C1 segment of cervical spinal cord (tissue), 14 donors: ENCODE data around the gene CLEC20A.

Experiments
- DNase-seq, 14 donors: peaks; one replicate each; lab custom pipeline; 2025; lab: John Stamatoyannopoulos, UW

The CLEC20A gene

DNA sequence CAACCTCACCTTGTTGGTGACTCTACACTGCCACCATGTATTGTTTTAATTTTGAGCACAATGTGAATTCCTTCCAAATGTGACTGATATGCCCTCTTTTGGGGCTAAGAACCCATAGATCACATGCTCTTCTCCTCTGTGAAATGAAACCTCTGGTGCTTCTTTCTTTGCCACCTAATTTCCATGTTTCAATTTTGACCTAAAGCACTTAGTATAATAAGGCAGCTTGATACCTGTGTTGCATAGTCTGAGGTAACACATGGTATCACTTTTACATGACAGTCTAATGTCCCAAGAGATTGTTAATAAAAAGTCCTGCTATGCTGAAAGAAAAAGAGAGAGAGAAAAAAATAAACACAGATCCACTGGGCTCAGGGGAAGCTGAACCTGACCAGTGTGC lies 24.2 kb downstream of the CLEC20A start:
- DNase-seq = no peak

DNA sequence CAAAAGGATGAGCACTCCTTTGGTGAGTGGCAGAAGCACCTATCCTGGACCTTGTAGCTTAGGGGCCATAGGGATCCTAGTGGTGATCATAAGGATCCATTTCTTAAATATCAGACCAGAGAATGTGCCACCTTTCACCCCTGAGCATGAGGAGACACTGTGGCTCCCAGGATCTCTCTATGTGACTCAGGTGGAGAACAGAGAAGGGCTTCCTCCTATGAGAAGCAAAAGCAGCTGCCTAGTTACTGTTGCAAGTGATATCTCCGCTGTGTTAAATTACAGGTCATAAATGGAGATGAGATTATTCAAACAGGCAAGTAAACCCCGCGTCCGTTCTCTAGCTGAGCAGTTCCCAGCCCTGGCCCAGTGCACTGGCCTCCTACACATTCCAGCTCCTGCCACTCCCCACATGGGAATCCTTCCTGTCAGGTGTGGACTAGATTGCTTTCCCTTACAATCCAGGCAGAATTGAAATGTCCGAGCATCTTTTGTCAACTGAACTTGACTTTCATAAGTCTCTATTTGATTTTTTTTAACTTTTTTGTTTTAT lies 26.3 kb downstream of the CLEC20A start:
- DNase-seq = no peak

DNA sequence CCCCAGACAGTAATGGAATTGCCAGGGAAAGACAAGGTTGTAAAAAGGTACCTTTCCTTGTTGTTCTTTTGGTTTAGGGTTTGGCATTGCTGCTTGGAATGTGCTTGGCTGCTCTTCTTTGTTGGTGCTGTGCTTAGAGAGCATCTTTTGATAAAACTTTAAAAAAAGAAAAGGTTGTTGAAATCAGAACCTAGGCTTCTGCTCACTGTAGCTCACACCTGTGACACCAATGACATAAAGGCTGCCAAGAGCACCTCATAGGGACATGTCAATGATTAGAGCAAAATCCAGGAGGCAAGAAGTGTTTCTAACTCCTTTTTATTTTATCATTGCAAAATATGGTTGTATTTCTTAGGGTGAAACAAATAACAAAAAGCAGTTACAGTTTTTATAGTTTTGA lies 28.9 kb downstream of the CLEC20A start:
- no peak for DNase-seq

DNA sequence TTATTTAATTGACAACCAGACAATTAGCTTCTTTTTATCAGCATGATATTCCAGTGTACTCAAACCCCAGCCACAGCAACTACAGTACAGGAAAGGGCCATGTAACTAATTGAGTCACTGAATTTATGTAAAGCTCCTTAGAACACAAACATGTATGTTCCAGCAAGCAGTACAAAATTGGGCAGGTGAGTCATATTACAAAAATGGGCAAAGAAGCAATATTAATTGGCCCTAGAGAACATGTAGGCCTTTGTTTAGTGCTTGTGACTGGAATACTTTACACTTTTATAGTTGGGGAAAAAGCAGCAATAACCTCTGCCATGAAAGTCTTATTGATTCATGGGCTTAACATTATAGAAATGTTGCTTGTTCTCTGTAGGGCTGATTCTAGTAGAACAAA lies 31.8 kb downstream of the CLEC20A start:
- no peak for DNase-seq

DNA sequence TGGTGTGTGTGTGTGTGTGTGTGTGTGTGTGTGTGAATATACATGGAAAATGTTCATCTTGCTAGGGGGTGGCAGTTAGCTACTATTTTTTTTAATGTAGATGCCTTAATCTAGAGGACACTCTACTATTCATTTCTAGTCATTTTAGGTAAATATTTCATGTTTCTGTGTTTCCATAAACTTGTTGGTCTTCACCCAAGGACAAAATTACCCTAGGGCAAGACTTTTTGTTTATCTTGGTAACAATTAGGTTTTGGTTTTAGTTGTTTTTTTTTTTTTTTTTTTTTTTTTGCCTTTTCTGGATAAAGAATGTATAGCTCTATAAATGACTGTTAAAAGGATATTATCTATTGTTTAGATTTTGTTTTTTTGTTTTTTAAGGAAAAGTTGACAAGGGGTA lies 32.2 kb downstream of the CLEC20A start:
- DNase-seq = no peak

DNA sequence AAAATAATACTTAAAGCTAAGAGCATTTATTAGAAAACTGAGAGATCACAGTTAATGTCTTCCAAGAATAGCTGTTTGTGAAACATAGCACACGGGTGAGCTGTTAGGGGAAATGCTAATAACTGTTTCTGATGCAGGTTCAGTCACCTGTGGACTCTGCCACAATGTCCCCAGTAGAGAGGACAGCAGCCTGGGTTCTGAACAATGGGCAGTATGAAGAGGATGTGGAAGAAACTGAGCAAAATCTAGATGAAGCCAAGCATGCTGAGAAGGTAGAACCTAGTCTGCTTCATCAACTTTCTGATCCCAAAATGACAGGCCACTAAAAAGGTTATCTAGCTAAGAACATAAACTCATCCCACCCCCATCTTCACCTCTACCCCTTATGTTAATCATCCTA lies 32.6 kb downstream of the CLEC20A start:
- no peak for DNase-seq

DNA sequence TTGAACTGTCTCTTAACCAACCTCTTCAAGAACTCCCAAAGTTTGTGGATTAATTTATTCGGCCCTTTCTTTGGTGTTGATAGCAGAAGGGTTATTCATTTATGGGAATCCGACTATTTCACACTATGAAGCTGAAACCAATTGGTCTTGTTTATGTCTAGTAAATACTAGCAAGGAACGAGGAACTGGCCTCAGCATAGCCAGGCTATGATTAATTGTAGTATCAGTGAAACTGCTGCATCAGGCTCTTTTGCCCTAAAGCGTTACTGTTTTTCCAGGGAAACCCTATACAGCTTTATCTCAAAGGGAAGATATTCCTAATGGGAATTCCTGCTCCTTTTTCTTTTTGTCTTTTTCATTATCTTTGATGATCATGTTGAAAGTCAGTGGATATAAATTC lies 35.1 kb downstream of the CLEC20A start:
- no peak for DNase-seq

DNA sequence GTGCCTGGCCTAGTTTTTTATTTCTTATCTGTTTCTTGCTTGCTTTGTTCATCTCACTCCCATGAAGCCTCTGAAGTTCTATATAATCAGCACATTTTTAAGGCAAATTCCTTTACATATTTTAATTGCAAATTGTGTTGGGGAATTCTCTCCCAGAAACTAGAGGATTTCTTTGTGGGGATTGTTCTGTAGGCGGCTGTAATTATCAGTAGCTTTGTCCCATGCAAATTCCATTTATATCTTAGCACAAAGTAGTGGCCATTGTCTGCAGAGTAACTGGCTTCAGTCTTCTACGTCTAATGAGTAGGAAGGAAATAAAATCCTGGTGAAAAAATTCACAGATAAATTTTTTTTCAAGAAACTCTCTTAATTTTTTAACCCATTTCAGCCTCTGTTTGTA lies 35.7 kb downstream of the CLEC20A start:
- DNase-seq = no peak

DNA sequence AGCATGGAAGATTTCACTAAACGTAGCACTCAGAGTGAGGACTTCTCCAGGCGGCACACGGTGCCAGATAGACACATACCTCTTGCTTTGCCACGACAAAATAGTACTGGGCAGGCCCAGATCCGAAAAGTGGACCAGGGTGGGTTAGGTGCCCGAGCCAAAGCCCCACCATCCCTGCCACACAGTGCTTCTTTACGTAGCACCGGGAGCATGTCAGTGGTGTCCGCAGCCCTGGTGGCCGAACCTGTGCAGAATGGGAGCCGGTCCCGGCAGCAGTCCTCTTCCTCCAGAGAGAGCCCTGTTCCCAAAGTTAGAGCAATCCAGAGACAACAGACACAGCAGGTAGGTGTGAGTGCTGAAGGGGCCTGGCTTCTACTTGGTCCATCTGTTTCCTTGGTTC lies 38.6 kb downstream of the CLEC20A start:
- no peak for DNase-seq

DNA sequence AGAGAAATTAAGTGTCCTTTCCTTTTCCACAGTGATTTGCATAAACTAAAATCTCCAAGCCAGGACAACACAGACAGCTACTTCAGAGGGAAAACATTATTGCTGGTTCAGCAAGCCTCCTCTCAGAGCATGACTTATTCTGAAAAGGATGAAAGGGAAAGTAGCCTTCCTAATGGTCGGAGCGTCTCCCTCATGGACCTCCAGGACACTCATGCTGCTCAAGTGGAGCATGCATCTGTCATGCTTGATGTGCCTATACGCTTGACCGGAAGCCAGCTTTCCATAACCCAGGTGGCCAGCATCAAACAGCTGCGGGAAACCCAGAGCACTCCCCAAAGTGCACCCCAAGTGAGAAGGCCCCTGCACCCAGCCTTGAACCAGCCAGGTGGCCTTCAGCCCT lies 39.1 kb downstream of the CLEC20A start:
- no peak for DNase-seq

DNA sequence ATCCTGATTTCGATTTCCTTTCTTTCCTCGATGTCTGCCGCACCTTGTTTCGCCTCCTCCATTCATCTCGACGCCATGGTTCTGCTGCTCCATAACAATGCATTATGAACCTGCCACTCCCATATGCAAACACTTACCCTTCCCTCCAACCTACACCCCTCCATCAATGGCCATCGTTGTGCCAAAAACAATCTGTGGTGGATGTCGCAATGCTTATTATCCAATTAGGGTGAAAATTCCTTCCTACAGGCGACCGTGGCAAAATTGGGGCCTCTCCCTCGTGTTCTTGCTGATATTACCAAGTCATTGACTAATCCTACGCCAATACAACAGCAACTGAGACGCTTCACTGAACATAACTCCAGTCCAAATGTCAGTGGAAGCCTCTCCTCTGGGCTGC lies 40.3 kb downstream of the CLEC20A start:
- DNase-seq = no peak

DNA sequence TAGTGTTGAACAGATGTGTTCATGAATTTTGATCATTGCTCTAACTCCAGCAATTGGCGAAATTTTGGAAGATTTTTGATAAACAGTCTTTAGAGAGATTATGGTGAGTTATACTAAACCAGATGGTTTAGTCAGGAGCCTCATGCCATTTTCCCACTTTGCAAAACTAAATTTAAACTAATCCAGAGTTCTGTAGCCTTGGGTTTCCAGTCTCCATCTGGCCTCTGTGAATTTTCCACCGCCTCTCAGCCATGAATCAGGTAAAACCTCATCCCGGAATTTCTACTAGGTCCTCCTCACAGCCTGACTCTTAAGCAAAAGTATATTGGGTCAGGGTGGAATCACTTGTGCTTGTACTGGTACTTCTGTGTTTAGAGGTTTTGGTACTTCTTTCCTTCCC lies 44.8 kb downstream of the CLEC20A start:
- DNase-seq = no peak

DNA sequence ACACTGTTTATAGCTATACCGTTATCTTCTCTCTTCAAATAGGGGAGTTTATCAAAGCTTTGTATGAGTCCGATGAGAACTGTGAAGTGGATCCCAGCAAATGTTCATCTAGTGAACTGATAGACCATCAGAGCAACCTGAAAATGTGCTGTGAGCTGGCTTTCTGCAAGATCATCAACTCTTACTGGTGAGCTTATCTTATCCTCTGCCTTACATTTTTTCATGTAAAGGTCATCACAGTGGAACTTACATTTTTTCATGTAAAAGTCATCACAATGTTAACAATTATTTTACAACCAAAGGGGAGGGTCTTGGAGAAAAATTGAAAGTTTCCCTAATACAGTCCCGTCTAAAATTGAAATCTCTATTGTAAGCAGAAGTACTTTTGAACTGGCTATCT lies 45.2 kb downstream of the CLEC20A start:
- DNase-seq = no peak

DNA sequence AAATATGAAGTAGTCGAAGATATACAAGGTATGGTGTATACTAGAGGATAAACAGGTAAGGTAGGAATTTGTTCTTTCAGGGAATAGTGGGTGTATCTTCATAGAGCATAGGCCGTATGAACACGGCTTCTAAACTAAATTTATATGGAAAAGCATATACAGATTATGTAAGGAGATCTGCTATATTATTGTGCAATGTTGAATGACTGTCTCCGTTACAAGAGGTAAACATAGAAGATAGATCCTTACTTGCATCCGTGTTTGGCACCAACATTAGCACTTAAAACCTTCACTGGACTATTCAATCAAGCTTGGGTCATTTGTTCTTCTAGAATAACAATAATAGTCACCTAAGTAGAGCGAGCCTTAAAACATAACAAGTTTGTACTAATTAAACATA lies 45.9 kb downstream of the CLEC20A start:
- DNase-seq = no peak

DNA sequence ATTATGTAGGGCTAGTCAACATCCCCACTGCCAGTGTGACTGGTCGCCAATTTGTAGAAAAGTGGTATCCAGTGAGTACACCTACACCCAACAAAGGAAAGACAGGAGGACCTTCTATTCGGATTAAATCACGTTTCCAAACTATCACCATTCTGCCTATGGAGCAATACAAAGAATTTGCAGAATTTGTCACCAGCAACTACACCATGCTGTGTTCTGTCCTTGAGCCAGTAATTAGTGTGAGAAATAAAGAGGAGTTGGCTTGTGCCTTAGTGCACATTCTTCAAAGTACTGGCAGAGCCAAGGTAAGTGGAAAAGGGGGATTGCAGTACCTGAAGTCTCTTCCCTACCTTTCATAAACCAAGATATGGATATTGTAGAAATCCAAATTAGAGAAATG lies 53.8 kb downstream of the CLEC20A start:
- DNase-seq = no peak

DNA sequence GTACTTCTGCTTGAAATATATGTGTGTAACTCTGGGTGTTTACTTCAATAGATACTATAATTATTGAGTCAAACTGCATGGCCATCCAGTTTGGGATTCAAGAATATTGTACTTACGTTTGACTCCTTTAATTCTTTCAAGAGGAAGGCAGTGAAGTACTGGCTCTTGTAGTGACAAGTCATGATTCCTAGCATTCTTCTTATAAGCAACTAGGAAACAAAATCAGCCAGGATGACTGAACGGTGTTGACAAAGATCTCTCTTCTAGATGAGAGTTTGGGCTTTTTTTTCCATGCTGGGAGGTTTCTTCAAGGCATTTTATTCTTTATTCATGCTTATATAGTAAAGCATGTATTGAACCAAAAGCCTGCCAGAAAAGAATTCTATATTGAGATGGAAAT lies 58.3 kb downstream of the CLEC20A start:
- DNase-seq = no peak

DNA sequence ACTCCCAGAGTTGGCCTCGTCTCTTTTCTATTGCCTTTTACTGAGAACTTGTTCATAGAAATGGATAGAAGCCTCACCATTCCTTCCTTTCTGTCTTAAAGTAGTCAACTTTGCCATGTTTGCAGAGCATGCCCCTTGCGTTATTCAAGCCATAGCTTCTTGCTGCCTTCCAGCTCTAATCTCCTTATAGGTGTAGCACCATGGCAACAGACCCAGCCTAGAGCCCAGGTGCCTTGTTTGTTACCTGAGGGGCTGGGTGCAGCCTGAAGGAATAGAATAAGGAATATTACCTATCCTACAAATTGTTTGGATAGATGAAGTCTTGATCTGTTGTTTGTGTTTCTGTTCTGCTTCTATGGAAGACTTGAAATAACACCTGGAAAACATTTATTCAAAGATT lies 59.9 kb downstream of the CLEC20A start:
- no peak for DNase-seq

DNA sequence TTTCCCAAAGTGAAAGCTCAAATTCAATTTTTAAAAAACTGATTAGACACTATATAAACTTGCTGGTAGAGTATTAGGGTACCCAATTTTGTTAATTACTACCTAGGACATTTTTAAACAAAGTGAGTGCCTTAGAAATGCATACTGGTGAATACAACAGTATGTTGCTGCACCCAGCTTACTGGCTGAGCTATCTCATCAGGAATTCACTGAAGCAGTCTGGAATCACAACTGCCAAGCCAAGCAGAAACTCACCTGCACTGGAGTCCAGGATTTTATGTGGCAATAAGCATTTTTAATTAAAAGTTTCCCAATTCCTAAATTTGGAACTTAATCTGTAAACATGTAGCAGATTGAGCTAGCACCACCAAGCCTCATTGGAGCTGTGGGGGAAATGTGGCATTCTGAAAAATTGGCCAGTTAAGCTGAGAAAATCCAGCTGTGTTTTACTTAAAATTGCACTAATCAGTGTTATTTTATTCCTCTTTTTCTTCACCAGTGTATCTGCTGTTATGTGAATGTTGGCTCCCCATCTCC lies 61.8 kb downstream of the CLEC20A start:
- DNase-seq = no peak

DNA sequence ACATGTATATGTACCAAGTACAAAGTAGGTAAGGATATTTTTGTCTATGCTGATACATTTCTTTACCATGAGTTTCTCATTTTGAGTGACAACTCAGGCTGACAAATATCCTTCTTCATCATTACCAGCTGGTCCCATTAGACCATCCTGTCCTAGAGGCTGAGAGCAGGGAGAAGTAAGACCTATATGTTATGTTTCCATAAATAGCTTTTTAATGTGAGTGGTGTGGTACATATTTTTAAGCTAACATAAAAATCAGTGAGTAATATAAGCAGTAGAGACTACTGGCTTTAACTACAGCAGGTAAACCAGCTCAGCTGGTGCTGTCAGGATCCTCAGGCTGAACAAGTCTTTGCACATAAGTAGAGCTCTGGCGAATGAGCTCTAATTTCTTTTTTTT lies 62.4 kb downstream of the CLEC20A start:
- DNase-seq = no peak
